ENCODE data around the gene ASB13. TPM values are rescaled to one million over a fixed set of nuclear protein-coding genes. Genes with fewer than 3 reads are reported as not detected.

The ASB13 gene
- polyA plus RNA-seq, 3 donors, result 13.3 to 44.1 (median 37.8) TPM

GRCh38 chr10:5618042-5618441 lies 48.4 kb downstream of the ASB13 start:
- Histone ChIP-seq H2AFZ (ENCODE audit: insufficient read depth, low read depth, low read length, poor library complexity, severe bottlenecking) (no peak overlapping the region), H3K9ac (ENCODE audit: insufficient read depth, low read length, poor library complexity, severe bottlenecking) (no peak overlapping the region), H3K4me2 (replicated peaks; ENCODE audit: extremely low read depth, low read length, poor library complexity, severe bottlenecking) (no peak overlapping the region), H3K4me1 (ENCODE audit: control insufficient read depth in 1 of 2, insufficient read depth in 2 of 2, low read length in 2 of 2) (no peaks in the 10 kb centered on the region), H3K27me3 (ENCODE audit: control insufficient read depth in 2 of 2, insufficient read depth in 2 of 2, low read length in 2 of 2) (no peaks in the 10 kb centered on the region), H3K79me2 (ENCODE audit: insufficient read depth, low read length) (no peaks in the 10 kb centered on the region), H3K36me3 (replicated peaks in 1 of 2; ENCODE audit: control insufficient read depth in 1 of 2, insufficient read depth in 2 of 2, low read length in 2 of 2) (no peaks in the 10 kb centered on the region), H3K4me3 (replicated peaks in 1 of 3; ENCODE audit: low read depth in 2 of 3, low read length in 3 of 3) (no peak overlapping the region), H3K27ac (ENCODE audit: low read depth in 1 of 2, low read length in 2 of 2) (no peak overlapping the region), H4K20me1 (ENCODE audit: insufficient read depth, low read length) (no peaks in the 10 kb centered on the region), H3K9me3 (replicated peaks in 1 of 2; ENCODE audit: control insufficient read depth in 1 of 2, insufficient read depth in 1 of 2, low read length in 2 of 2) (no peaks in the 10 kb centered on the region)
- Mint-ChIP-seq H3K4me3 (no peak overlapping the region), H3K36me3 (no peaks in the 10 kb centered on the region), H3K27me3 (ENCODE audit: low read depth in 3 of 3) (peaks cover 0 to 7% (median 3%) of the 10 kb centered on the region in 3 donors), H3K27ac (no peak overlapping the region), H3K4me1 (peaks cover 1% of the 10 kb centered on the region), H3K9me3 (peaks cover 0 to 2% (median 0%) of the 10 kb centered on the region in 7 donors)
- 100% methylated on average over 1 of the region's 8 CpGs for WGBS (ENCODE audit: insufficient coverage)
- no peak for TF ChIP-seq CTCF (IDR thresholded peaks at IDR 0.05)
- intact Hi-C loops (cut with micrococcal nuclease), result no loop called here
- no peak for DNase-seq

GRCh38 chr10:5617521-5617920 lies 48.9 kb downstream of the ASB13 start:
- H3K4me3 Mint-ChIP-seq, result no peak overlapping the region
- H3K27me3 Mint-ChIP-seq (ENCODE audit: low read depth in 3 of 3), result peaks cover 2 to 7% (median 3%) of the 10 kb centered on the region in 3 donors
- Histone ChIP-seq H3K4me2 (replicated peaks; ENCODE audit: extremely low read depth, low read length, poor library complexity, severe bottlenecking) (no peak overlapping the region), H3K27me3 (ENCODE audit: control insufficient read depth in 2 of 2, insufficient read depth in 2 of 2, low read length in 2 of 2) (no peaks in the 10 kb centered on the region), H3K9me3 (replicated peaks in 1 of 2; ENCODE audit: control insufficient read depth in 1 of 2, insufficient read depth in 1 of 2, low read length in 2 of 2) (no peaks in the 10 kb centered on the region), H4K20me1 (ENCODE audit: insufficient read depth, low read length) (no peaks in the 10 kb centered on the region), H3K27ac (ENCODE audit: low read depth in 1 of 2, low read length in 2 of 2) (no peak overlapping the region), H2AFZ (ENCODE audit: insufficient read depth, low read depth, low read length, poor library complexity, severe bottlenecking) (no peak overlapping the region), H3K4me1 (ENCODE audit: control insufficient read depth in 1 of 2, insufficient read depth in 2 of 2, low read length in 2 of 2) (no peaks in the 10 kb centered on the region), H3K9ac (ENCODE audit: insufficient read depth, low read length, poor library complexity, severe bottlenecking) (no peak overlapping the region), H3K36me3 (replicated peaks in 1 of 2; ENCODE audit: control insufficient read depth in 1 of 2, insufficient read depth in 2 of 2, low read length in 2 of 2) (no peaks in the 10 kb centered on the region), H3K79me2 (ENCODE audit: insufficient read depth, low read length) (no peaks in the 10 kb centered on the region), H3K4me3 (replicated peaks in 1 of 3; ENCODE audit: low read depth in 2 of 3, low read length in 3 of 3) (no peak overlapping the region)
- no peak for DNase-seq
- H3K36me3 Mint-ChIP-seq, result no peaks in the 10 kb centered on the region
- H3K27ac Mint-ChIP-seq, result peak overlapping the region in 1 of 7 donors; percentile 71
- H3K4me1 Mint-ChIP-seq, result no peaks in the 10 kb centered on the region
- H3K9me3 Mint-ChIP-seq, result peaks cover 0 to 2% (median 0%) of the 10 kb centered on the region in 7 donors
- intact Hi-C loops (cut with micrococcal nuclease), result no loop called here
- WGBS (ENCODE audit: insufficient coverage), result 99% methylated on average over 11 of the region's 11 CpGs
- TF ChIP-seq CTCF (IDR thresholded peaks at IDR 0.05), result no peak

Measured in CD14-positive monocyte (primary cell).